Brain microvascular endothelial cell (primary cell): Measurements from ENCODE around the gene GALNTL6.
"Not testable (repeated sequence)": the region's sequence is repeated elsewhere in the genome, so short reads cannot be mapped to it uniquely, and the experiment has no call there.

Experiments
- DNase-seq: peaks from one replicate; pipeline ENCODE4 v3.0.0-alpha.2; 2020
- H3K27ac ChIP-seq: fragments of 250-450 bp; sonication (Bioruptor Pico); 2 replicates; pipeline ENCODE4 v1.5.1; 2020; ENCODE audit warnings: mild to moderate bottlenecking, moderate library complexity
- H3K27me3 ChIP-seq: fragments of 250-450 bp; sonication (Bioruptor Pico); replicated peaks from 2 replicates; pipeline ENCODE4 v1.5.1; 2020; ENCODE audit warnings: mild to moderate bottlenecking
- H3K36me3 ChIP-seq: fragments of 250-450 bp; sonication (Bioruptor Pico); replicated peaks from 2 replicates; pipeline ENCODE4 v1.5.1; 2020; ENCODE audit warnings: mild to moderate bottlenecking
- H3K4me3 ChIP-seq: 2 replicates; pipeline ENCODE4 v1.5.1; 2011; ENCODE audit warnings: low read depth, mild to moderate bottlenecking, control low read depth, low read length, moderate library complexity
- CTCF ChIP-seq: IDR thresholded peaks from 2 replicates; pipeline ENCODE4 v1.5.1; 2011; ENCODE audit warnings: low read depth, mild to moderate bottlenecking, moderate library complexity, low read length, control low read depth, inconsistent platforms; ENCODE audit errors: missing control alignments
- in situ Hi-C: cut with HindIII; loops from 2 replicates; pipeline ENCODE4 v1.10.0; 2017; ENCODE audit warnings: low sequenced_read_pairs, low pct_ligation_motif_present

Gene GALNTL6

GRCh38 chr4:172393220-172393619 lies 580.0 kb downstream of the GALNTL6 start:
- no peaks in the 10 kb centered on the region for H3K27me3 ChIP-seq
- in situ Hi-C loops: no loop called here
- DNase-seq: no peak

DNA sequence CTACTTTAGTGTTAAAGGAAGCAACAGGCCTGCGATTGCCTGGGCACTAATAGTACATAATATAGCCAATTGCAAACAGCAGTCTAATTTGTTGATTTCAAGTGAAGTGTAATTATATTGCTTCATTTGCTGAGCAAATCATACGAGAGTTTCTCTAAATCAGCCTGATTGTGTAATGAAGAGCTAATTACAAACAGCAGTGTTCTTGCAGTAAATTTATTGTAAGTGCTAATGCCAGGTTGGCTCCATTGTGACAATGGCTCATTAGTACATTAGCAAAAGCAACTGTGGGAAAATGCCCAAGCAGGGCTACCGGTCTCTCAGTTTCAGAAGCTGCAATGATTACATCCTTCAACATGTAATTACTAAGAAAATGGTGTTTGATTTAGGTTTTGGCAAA lies 591.5 kb downstream of the GALNTL6 start:
- no peak overlapping the region for H3K27ac ChIP-seq
- no peak for DNase-seq
- in situ Hi-C loops: no loop called here
- no peaks in the 10 kb centered on the region for H3K27me3 ChIP-seq
- no peak for TF ChIP-seq CTCF
- no peaks in the 10 kb centered on the region for H3K36me3 ChIP-seq
- H3K4me3 ChIP-seq: no peak overlapping the region

More at GRCh38 chr4:172393220-172393619, 580.0 kb downstream of the GALNTL6 start:
- TF ChIP-seq CTCF: no peak
- Histone ChIP-seq H3K36me3 (no peaks in the 10 kb centered on the region), H3K4me3 (no peak overlapping the region), H3K27ac (no peak overlapping the region)

DNA sequence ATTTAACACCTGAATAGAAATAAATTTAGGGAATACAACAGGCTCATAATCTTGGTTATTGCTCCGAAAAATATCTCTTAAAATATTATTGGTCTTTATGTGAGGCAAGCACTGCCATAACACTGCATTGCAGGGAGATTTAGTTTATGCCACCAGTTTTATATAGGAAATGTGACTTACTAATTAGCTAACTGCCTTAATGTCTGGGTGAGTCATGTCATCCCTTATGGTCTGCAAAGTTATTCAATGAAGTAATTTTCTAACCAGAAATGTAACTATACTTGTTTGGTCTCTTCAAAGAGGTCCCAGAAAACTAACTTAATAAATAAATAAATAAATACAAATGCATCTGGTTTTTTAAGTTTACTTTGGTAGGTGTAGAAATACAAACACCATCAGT lies 597.2 kb downstream of the GALNTL6 start:
- Histone ChIP-seq H3K4me3 (no peak overlapping the region), H3K36me3 (no peaks in the 10 kb centered on the region), H3K27me3 (no peaks in the 10 kb centered on the region), H3K27ac (no peak overlapping the region)
- in situ Hi-C loops: no loop called here
- no peak for TF ChIP-seq CTCF
- no peak for DNase-seq

DNA sequence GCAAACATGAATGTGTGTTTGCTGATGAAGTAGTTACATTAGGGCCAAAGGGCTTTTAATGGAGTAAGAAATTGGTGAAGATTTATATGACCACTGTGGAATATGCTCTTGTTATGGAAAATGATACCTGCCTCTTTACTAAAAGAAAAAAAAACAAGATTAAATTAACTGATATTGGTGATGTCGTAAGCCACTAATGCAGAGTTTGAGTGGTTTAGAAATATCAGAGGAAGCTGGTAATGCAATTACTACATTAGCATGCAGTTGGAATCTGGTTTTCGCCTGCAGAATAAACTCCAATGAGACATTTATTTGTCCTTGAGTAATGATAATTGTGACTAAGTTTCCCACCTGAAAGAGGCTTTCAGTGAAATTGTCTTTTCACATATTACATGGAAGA lies 597.9 kb downstream of the GALNTL6 start:
- TF ChIP-seq CTCF: no peak
- in situ Hi-C loops: no loop called here
- no peaks in the 10 kb centered on the region for H3K36me3 ChIP-seq
- no peaks in the 10 kb centered on the region for H3K27me3 ChIP-seq
- DNase-seq: no peak
- no peak overlapping the region for H3K4me3 ChIP-seq
- no peak overlapping the region for H3K27ac ChIP-seq

DNA sequence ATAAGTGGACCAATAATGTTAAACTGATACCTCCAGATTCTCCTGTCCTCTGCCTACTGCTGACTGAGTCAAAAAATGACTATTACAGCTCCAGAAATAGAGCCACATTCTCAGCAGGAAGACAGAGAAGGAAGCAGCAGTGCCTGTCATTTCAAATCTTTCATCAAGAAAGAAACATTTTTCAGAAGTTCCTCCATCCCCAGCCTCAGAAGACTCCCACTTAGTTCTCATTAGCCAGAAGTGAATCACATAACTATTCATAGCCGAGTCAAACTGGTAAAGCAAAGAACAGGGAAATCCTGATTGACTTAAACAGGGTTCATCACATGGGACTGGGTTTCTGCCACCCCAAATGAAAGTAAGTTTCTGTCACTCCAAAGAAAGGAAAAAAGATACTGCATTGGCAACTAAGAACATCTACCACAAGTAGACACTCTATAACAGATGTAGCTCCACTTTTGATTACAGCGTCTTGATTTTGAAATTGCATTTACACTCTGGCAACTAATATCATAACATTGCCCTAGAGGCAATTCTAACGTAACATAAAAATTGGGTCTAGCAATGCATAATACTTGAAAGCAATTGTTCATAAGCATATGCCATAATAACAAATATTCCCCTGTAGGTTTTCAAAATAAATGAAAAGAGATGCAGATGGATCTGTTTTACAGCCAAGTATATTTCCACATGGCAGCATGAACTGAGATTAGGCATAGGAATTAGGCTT lies 599.8 kb downstream of the GALNTL6 start:
- no peak for DNase-seq
- no peaks in the 10 kb centered on the region for H3K27me3 ChIP-seq

DNA sequence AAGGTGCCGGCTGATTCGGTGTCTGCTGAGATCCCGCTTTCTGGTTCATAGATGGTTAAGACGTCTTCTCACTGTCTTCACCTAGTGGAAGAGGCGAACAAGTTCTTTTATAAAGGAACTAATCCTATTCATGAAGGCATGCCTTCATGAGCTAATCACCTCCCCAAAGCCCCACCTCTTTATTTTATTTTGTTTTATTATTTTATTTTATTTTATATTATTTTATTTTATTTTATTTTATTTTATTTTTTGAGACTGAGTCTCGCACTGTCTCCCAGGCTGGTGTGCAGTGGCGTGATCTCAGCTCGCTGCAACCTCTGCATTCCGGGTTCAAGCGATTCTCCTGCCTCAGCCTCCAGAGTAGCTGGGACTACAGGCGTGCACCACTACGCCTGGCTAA lies 615.8 kb downstream of the GALNTL6 start:
- DNase-seq, H3K27me3 ChIP-seq, H3K27ac ChIP-seq, H3K4me3 ChIP-seq, in situ Hi-C loops, H3K36me3 ChIP-seq: not testable (repeated sequence)

More for the DNA sequence above, 599.8 kb downstream of the GALNTL6 start:
- H3K36me3 ChIP-seq: no peaks in the 10 kb centered on the region
- H3K27ac ChIP-seq: no peak overlapping the region
- no peak for TF ChIP-seq CTCF
- H3K4me3 ChIP-seq: no peak overlapping the region
- in situ Hi-C loops: no loop called here
